ENCODE results near the gene COG3.
"Not testable (repeated sequence)": the region's sequence is repeated elsewhere in the genome, so short reads cannot be mapped to it uniquely, and the experiment has no call there.

COG3 gene, protein sequence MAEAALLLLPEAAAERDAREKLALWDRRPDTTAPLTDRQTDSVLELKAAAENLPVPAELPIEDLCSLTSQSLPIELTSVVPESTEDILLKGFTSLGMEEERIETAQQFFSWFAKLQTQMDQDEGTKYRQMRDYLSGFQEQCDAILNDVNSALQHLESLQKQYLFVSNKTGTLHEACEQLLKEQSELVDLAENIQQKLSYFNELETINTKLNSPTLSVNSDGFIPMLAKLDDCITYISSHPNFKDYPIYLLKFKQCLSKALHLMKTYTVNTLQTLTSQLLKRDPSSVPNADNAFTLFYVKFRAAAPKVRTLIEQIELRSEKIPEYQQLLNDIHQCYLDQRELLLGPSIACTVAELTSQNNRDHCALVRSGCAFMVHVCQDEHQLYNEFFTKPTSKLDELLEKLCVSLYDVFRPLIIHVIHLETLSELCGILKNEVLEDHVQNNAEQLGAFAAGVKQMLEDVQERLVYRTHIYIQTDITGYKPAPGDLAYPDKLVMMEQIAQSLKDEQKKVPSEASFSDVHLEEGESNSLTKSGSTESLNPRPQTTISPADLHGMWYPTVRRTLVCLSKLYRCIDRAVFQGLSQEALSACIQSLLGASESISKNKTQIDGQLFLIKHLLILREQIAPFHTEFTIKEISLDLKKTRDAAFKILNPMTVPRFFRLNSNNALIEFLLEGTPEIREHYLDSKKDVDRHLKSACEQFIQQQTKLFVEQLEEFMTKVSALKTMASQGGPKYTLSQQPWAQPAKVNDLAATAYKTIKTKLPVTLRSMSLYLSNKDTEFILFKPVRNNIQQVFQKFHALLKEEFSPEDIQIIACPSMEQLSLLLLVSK

DNA sequence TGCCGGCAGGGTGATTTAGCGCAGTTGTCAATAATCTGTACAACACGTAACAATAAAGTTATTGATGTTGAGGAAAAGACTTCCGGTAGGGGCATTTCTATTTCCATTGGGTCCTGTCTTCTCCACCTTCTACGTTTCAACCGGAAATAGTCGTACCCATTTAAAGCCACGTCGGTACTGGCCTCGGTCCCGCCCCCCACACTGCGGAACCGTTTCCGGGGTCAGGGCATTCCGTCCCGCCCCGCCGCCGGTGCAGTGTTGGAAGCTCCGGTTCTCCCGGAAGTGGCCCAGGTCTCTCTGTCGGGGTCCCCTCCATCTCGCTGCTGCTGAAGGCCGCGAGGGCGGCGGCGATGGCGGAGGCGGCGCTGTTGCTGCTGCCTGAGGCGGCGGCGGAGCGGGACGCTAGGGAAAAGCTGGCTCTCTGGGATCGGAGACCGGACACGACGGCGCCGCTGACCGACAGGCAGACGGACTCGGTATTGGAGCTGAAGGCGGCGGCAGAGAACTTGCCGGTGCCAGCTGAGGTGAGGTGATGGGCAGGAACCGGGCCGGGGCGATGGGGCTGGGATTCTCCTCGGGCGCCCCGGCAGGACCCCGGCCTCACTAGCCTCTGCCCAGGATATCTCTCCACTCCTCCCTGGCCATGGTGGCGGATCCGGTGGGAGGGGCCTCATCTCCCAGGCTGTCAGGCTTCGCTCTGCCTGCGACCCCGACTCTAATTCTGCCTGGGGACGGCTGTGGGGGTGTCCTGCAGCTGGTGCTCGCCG is at the start of gene COG3:
Gene COG3, plus strand, starts transcription at position 253 of the 767 bp plus-strand sequence. Its CDS starts 98 bp downstream, at position 351.
- DNase-seq = peak; percentile 99

- no peak for DNase-seq
Measured at GRCh38 chr13:45415112-45415511, 49.6 kb upstream of the COG3 start.

DNA sequence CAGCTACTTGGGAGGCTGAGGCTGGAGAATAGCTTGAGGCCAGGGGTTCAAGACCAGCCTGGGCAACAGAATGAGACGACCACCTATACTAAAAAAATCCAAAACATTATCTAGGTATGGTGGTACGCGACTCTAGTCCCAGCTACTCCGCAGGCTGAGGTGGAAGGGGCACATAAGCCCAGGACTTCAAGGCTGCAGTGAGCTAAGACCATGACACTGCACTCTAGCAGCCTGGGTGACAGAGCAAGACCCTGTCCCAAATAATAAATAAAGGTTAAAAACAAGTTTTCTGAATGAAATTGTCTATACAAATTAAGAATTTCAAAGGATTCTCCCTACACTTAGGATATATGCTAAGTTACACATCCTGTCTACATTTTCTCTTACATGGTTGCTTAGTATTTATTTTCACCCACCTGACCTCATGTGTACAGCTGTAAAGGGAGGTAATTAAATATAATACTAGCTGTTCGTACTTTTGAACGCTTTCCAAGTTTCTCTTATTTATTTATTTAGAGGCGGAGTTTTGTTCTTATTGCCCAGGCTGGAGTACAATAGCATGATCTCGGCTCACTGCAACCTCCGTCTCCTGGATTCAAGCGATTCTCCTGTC is 48.1 kb upstream of the COG3 start:
- DNase-seq = peak; percentile 43

DNA sequence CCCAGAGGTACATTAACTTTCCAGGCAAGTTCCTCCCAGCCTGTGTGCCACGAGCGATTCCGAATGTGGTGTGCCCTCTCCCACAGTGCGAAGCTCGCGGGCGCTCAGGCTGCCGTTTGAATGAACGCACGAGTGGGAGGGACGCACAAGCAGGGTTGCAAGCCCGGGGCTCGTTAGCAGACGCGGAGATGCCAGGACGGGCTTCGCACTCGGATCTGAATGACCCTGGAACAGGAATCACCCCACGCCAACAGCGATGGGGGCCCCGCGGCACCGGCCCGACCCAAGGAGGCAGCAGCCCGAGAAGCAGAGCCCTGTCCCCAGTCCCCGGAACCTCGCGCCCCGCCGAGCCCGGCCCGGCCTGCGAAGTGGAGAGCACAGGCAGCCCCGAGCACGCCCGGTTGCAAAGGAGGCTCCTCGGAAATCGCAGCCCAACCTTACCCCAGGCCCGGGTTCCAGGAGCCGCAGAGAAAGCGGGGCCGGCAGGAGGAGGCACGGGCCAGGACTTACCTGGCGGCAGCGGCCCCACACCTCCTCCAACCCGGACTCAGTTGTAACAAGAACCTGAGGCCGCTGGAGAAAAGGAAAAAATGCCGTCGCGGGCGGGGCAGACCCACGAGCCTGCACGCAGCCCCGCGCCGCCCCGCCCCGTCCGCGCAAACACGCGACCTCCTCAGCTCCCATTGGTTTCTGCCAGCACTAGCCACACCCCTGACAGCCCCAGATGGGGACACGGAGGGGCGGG is 46.8 kb upstream of the COG3 start, which contains the start of gene SLC25A30:
Gene SLC25A30, minus strand, starts transcription at position 584 of the 745 bp plus-strand sequence. CDS start 6,948 bp downstream, outside the sequence.
- DNase-seq = peak; percentile 97

- DNase-seq = not testable (repeated sequence)
Measured at GRCh38 chr13:45419389-45419788, 45.4 kb upstream of the COG3 start.

DNA sequence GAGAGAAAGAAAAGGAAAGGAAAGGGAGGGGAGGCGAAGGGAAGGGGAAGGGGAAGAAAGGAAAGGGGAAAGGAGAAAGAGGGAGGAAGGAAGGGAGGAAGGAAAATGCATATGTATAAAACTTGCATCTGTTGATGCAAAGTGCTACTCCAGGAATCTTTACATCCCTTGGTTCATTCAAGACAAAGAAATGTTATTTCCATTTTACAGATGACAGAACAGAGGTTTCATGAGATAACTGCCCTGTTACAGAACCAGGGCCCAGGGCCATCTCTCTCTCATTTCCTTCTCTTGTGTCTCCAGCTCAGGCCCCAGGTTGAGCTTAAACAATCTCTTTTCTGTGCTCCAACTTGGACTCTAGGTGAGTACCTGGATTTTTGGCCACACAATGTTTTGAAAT is 44.8 kb upstream of the COG3 start:
- no peak for DNase-seq

- DNase-seq = no peak
Measured at GRCh38 chr13:45422731-45423292, 41.9 kb upstream of the COG3 start.

DNA sequence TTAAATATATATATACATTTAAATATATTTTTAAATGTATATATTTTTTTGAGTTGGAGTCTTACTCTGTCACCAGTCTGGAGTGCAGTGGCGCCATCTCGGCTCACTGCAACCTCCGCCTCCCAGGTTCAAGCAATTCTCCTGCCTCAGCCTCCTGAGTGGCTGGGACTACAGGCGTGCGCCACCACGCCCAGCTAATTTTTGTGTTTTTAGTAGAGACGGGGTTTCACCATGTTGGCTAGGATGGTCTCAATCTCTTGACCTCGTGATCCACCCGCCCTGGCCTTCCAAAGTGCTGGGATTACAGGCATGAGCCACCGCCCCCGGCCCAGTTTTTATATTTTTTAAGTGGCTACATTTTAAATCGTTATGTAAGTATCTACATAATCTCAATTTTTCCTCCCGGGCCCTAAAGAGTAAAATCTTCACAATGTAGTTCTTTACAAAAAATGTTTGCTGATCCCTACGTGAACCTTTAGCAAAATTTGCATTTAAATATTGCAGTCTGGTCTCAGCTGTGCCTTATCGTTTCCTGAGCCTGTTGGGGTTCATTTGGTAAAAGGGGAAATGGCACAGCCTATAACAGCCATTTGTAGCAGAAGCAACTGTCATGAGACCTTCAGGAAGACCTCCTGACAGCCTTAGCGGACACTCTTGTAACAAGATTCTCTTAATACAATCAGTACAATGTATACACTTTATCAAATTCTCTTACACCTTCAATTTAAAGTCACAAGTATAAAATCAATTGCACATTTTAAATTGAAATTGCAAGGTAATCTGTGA is 38.5 kb upstream of the COG3 start:
- peak; percentile 85 for DNase-seq

DNA sequence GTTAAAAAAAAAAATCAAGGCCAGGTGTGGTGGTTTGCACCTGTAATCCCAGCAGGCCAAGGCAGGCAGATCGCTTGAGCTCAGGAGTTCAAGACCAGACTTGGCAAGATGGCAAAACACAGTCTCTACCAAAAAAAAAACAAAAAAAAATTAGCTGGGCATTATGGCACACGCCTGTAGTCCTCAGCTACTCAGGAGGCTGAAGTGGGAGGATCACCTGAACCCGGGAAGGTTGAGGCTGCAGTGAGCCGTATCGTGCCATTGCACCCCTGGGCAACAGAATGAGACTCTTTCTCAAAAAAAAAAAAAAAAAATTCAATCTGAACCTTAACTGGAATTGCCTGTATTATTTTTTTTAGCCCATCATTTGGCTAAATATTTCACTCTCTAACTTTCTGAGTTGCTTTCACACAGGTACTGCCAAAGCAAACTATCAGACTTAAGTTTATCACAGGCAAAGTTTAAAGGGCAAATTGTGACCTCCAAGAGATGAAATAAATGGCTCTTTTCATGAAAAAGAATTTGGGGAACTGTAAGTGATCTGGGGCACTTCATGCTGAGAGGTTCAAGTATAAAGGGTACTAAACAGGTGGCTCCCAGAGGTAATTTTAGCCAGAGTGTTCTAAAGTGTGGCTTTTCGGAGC is 31.9 kb upstream of the COG3 start:
- DNase-seq = no peak

DNA sequence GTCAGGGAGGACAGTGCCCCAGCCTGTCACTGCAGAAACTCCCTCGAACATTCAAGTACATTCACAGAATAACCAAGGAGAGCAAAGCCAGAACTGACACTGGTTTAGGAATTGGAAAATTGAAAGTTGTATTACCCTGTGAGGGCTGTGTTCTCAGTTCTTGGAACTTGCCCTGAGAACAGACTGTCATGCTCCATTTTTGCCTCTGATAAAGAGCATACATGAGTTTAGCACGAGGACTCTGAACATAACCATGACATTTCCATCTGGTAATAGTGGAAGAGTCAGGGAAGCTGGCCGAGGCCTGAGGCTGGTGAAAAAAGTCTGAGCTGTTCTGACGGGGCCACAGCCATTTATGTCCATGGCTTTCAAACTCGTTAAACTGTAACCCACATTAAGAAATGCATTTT is 31.4 kb upstream of the COG3 start:
- no peak for DNase-seq

DNA sequence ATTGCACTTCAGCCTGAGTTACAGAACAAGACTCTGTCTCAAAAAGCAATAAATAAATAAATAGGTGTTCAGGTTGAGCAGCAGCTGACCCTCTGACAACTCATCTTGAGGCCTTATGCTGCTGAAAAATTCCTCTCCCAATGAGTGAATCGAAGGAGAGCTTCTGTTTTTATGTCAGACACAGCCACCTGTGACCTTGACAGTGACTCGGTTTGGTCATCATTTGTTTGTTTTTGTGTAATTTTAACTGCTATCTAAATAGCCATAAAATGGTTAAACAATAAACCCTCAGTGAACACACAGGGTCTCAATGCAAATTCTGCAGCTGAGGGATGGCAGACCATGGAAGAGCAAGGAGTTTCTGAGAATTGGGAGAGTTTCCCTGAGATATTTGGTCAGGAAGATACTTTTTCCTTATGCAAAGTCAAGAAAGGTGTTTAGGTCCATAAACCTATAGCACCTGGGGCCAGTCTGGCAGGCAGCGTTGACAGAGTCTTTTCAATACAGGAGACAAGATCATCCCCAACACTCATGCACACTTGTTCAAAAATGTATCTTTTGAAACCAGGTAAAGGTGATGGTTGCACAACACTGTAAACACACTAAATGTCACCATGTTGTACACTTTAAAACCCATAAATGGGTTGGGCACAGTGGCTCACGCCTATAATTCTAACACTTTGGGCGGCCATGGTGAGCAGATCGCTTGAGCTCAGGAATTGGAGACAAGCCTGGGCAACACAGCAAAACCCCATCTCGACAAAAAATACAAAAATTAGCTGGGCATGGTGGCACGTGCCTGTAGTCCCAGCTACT is 30.0 kb upstream of the COG3 start:
- DNase-seq = no peak

DNA sequence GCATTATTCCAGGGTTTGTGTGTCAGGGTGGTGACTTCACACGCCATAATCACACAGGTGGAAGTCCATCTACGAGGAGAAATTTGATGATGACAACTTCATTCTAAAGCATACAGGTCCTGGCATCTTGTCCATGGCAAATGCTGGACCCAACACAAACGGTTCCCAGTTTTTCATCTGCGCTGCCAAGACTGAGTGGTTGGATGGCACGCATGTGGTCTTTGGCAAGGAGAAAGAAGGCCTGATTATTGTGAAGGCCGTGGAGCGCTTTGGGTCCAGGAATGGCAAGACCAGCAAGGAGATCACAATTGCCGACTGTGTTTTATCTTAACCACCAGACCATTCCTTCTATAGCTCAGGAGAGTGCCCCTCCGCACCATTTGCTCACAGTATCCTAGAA is 28.4 kb upstream of the COG3 start:
- DNase-seq = no peak

GRCh38 chr13:45436953-45437352 is 27.8 kb upstream of the COG3 start:
- DNase-seq = no peak

GRCh38 chr13:45437947-45438346 is 26.8 kb upstream of the COG3 start:
- no peak for DNase-seq

- no peak for DNase-seq
Measured at GRCh38 chr13:45439008-45439407, 25.7 kb upstream of the COG3 start.

DNA sequence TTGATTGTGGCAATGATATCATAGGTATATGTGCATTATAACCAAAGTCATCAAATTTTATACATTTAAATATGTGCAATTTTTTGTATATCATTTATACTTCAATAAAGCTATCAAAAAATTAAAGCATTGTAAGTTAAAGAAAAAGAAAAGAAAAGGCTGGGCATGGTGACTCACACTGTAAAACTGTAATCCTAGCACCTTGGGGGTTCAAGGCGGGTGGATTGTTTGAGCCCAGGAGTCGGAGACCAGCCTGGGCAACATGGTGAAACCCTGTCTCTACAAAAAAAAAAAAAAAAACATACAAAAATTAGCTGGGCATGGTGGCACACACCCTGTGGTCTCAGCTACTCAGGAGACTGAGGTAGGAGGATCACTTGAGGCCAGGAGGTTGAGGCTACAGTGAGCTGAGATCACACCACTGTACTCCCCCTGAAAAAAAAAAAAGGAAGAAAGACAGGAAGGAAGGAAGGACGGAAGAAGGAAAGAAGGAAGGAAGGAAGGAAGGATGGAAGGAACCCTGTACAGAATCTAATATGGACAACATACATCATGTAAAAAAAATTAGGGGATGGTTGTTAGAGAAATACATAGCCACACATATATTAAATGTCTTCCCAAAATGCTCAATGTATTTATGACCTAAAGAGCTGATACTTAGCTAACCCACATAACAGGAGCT is 24.8 kb upstream of the COG3 start:
- no peak for DNase-seq

GRCh38 chr13:45441633-45442032 is 23.1 kb upstream of the COG3 start:
- peak; percentile 57 for DNase-seq

- DNase-seq = no peak
Measured at GRCh38 chr13:45445053-45445452, 19.7 kb upstream of the COG3 start.

- no peak for DNase-seq
Measured at GRCh38 chr13:45446181-45446580, 18.6 kb upstream of the COG3 start.

Measured in hematopoietic multipotent progenitor cell treated with erythropoietin and hydrocortisone succinate and interleukin-3 and kit ligand, for 4 days (in vitro differentiated cells).